HG03060 (cell line): ENCODE results near the gene SPAG9.
"Not testable (repeated sequence)": the region's sequence is repeated elsewhere in the genome, so short reads cannot be mapped to it uniquely, and the experiment has no call there.

ENCODE experiments used
- ATAC-seq: cut with Tn5 transposase; IDR thresholded peaks from one replicate; pipeline ENCODE4 v1.9.1; 2021; ENCODE audit warnings: low read depth, moderate number of reproducible peaks; ENCODE audit not compliant: unreplicated experiment

The SPAG9 gene

DNA sequence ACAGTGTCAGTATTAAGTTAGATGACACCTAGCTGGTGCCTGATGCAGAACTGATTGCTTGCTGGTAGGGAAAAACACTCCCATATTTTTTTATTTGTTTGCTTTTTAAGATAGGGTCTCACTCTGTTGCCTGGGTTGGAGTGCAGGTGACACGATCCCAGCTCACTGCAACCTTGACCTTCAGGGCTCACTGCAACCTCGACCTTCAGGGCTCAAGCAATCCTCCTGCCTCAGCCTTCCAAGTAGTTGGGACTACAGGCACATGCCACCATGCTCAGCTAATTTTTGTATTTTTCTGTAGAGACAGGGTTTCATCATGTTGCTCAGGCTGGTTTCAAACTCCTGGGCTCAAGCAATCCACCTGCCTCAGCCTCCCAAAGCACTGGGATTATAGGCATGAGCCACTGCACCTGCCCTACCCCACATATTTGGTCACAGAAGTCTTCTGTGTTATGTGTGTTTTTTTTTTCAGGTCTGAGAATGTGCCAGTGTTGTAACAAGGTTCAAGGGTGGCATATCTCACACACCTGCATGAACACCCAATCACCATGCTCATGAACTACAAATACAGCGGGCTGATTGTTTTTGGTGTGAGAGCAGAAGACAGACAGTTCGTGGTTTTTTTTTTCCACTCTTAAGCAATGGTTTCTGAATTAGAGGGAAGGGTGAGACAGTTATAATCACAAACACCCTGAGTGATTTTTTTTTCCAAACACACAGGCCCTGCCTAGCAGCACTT is 22.8 kb downstream of the SPAG9 start:
- no peak for ATAC-seq

DNA sequence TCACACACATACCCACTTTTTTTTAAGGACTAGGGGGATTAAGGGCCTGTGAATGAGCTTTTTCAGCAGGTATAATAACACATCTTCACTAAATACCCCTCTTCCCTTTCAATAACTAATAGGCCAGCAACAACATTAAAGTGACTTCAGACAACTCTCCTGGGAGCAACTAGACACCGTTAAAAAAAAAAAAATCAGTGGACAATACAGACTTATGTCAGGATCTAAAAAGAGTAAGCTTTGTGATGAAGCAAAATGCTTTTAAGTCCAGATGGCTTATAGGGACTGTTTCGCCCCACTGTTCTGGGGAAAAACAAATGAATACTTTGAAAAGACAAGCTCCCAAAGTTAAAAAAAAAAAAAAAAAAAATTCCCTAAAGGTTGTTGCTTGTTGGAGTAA is 29.0 kb downstream of the SPAG9 start:
- ATAC-seq: no peak

DNA sequence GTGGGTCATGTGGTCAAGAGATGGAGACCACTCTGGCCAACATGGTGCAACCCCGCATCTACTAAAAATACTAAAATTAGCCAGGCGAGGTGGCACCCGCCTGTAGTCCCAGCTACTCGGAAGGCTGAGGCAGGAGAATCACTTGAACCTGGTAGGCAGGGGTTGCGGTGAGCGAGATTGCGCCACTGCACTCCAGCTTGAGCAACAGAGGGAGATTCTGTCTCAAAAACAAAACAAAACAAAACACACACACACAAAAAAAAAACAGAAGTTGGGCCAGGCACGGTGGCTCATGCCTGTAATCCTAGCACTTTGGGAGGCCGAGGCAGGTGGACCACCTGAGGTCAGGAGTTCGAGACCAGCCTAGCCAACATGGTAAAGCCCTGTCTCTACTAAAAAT is 31.8 kb downstream of the SPAG9 start:
- not testable (repeated sequence) for ATAC-seq

DNA sequence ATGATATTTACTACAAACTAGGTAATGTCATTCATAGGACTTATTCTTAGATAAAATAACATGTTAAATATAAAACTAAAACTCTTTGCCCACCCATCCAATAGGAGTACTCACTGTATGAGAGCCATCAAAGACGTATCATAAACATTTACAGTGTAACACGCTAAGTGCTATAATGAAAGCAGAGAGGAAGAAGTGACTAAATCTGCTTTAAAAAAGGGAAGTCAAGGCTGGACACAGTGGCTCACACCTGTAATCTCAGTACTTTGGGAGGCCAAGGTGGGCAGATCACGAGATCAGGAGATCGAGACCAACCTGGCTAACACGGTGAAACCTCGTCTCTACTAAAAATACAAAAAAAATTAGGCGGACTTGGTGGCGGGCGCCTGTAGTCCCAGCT is 32.4 kb downstream of the SPAG9 start:
- ATAC-seq: no peak

DNA sequence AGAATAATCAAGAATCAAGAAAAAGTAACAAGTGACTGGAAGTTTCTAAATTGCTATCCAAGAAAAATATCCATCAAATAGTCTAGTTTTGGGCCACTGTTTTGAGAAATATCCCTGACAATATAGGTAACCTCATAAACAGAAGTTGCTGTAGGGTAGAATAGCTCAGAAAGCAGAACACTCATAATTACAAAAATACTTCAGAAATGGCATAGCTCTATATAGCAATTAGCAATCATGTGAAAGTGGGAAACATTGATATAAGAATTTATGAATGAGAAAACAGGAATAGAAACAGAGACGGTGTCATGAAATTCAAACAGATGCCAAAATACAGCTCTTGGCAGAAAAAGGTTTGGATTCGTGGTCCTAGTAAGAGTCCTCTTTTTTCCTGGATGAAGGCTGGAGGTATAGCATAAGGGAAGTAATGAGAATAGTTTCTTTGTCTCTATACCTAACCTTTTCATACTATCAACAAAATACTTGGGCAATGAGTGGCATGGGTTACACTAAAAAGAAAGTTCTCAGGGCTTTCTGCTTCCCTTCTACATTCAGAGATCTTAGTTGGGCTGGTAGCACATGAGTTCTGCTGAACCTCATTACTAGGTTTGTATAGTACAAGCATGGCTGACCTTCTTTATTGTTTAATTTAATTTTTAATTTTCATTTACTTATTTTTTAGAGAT is 33.5 kb downstream of the SPAG9 start:
- no peak for ATAC-seq

DNA sequence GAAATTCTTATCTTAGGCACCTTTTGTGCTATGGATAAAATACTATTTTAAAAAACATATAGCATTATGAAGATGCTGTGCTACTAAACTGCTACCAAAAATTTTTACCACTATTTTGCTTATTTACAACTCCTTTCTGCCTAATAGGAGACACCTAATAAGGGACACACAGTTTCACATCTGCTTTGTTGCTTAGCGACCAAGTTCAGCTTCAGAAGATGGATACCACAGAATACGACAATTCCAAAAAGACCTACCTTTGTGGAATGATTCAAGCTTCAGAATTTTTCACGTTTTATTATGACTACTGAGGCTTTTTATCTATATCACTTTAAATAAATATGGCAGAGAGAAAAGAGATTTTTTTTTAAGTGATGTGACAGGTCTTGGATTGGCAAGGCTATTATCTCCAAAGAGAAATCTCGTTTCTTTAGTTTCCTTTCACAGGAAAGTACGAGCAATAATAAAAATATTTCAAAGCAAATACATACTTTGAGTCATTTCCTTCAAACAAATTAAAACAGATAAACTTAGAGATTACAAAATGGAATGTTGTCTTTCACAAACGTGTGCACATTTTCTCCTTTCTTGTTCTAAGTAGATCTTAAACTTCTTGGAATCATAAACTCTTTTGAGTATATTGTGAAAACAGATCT is 35.4 kb downstream of the SPAG9 start:
- no peak for ATAC-seq

DNA sequence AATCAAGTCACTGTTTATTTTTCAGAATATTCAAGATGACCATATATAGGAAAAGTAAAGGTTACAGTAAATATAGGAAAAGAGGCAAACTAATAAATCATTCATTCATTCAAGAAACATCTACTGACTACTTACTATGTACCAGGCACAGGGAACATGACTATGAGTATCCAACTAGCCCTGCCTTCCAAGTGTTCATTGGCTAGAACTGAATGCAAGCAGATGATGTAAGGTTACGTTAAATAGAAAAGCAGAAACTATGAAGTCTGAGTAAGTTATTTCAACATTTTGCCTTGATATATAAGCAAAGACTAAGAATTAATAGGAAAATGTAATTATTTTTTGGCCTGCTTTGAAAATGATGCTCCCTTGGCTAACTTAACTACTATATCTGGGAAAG is 36.7 kb downstream of the SPAG9 start:
- no peak for ATAC-seq

DNA sequence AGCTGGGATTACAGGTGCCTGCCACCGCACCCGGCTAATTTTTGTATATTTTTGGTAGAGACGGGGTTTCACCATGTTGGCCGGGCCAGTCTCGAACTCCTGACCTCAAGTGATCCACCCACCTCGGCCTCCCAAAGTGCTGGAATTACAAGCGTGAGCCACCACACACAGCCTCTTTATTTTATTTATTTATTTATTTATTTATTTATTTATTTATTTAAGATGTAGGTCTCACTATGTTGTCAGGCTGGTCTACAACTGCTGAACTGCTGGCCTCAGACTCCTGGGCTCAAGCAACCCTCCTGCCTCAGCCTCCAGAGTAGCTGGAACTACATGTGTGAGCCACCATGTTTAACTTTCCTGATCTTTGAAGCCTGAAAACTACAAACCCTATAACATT is 37.3 kb downstream of the SPAG9 start:
- ATAC-seq: not testable (repeated sequence)

DNA sequence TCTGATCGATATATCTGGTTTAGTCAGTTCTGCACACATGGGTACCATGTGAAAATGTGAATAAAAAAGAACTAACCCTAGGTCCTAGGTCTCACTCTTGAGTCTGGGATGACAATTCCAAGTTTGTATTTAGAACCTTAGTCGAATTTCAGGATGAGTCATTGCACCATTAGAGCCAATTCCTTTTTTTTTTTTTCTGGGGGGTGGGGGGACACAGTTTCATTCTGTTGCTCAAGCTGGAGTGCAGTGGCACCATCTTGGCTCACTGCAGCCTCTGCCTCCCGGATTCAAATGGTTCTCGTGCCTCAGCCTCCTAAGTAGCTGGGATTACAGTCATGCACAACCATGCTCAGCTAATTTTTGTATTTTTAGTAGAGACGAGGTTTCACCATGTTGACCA is 41.6 kb downstream of the SPAG9 start:
- no peak for ATAC-seq

DNA sequence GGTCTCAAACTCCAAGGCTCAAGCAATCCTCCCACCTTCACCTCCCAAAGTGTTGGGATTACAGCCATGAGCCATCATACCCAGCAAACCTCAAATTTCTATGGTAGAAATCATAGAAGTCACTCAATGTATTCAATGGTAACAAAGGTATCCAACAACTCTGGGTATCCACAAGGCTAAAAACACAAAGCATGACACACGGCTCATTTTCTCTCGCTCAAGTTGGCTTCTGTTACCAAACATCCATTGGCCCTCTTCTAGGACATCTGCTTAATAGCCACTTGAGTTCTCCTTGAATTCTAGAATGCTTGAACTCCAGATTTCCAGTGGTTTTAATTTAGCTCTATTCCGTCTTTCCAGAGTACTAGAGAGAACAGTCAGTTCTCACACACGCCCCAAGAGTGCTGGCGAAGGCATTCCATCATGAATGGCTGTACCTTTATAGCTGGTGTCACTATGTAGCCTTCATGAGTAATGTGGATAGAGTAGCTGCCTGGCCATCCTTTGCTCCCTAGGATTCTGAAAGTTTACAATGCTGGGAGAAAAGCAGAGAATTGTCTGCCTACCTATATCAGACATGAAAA is 42.6 kb downstream of the SPAG9 start:
- ATAC-seq: no peak

DNA sequence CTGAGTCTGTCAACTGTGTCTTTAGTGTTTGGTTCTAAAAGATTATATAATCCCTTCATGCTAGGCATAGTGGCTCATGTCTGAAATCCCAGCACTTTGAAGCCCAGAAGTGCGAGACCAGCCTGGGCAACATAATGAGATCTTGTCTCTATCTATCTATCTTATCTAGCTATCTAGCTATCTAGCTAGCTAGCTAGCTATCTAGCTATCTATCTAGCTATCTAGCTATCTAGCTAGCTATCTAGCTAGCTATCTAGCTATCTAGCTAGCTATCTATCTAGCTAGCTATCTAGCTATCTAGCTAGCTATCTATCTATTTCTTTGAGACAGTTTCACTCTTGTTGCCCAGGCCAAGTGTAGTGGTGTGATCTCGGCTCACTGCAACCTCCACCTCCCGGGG is 43.8 kb downstream of the SPAG9 start:
- ATAC-seq: no peak

DNA sequence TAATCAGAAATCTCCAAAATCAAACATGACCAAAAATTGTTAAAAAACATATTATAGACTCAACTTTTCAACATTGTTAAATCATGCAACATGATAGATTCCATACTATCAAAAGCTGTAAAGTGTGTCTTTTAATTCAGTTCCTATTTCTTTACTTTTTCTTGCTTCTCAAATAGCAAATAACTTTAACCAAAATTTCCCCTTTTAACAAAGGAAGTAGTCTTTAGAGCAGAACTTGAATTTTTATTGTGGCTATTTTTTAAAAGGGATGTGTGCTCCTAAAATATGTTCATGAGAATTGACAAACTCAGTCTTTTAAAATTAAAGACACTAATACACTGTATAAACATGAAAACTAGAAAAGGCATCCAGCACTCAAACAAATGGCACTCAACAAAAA is 49.1 kb downstream of the SPAG9 start:
- ATAC-seq: no peak

DNA sequence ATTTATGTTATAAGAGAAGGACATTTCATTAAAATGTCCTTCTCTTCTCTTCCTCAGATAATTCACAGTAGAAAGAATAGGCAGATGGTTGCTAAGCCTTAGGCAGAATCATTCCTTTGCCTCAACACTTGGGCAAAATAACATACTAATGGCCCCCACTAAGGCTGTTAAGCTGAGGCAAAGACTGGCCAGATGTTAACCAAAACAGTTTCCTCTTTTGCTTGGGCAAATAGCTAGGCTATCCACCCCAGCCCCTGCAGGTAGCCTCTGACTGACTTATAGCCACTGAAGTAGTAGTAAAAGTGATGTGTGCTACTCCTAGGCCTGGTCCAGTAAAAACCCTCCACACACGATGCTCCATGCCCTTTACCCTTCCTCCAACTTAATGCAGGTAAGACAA is 55.2 kb downstream of the SPAG9 start:
- no peak for ATAC-seq

DNA sequence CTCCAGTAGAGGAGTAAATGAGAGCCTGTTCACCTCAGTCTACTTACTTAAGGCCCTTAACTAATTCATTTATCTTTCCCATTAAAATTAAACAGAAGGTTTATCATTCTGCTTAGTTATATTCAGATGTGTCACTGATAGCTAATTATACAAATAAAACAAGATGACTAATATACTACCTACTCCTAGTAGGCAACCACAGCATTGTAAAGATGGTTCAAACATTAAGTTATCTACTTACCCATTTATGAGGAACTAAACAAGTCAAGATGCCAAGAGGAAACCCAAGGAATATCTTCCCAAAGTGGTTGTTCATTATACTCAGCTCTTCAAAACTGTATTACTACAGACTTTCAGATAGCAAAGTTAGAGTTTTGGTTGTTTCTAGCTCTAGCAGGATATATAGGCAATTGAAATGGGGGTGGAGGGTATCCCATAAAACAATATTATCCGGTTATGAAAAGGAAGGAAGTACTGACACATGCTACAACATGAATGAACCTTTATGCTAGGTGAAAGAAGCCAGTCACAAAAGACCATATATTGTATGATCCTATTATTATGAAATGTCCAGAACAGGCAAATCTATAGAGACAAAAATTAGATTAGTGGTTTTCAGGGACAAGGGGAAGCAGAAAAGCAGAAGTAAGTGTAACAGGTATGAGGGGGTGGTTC is 56.5 kb downstream of the SPAG9 start:
- ATAC-seq: no peak

DNA sequence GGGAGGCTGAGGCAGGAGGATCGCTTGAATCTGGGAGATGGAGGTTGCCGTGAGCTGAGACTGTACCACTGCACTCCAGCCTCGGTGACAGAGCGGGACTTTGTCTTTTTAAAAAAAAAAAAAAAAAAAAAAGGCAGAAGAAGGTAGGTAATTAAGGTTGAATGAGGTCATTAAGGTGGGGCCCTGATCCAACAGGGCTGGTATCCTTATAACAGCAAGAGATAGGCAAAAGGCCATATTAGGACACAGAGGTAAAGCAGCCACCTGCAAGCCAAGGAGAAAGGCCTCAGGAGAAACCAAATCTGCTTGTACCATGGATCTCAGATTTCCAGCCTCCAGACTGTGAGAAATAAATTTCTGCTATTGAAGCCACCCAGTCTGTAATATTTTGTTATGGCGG is 60.3 kb downstream of the SPAG9 start:
- ATAC-seq: no peak

DNA sequence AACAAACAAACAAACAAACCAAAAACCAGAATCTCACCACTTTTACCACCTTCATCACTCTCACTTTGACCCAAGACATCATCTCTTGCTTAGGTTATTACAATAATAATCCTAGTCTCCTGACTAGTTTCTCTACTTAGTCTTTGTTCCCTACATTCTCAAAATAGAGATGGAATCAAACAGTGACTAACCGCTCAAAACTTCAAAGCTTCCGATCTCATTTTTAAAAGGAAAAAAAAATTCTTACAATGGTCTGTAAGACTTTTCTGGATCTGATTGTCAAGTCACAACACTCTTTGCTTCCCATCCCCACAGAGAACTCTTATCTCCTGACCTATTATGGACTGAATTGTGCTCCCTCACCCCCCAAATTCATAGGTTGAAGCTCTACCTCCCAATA is 60.9 kb downstream of the SPAG9 start:
- ATAC-seq: no peak

DNA sequence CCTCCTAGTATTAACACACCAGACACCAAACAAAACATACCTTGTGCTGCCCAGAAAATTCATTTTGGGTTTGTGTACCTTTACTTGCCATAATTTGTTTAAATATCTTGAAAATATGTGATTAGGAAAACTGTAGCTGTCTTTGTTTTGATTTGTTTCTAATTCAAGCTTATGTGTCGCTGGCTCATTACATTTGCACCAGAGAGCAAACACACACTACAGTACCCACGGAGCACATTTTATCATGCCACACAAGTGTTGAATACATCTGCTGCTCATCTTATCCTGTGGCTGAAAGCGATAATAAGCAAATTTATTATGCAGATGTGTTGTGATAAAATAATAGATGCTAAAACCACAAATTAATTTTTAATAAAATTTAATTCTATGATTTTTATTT is 63.1 kb downstream of the SPAG9 start:
- no peak for ATAC-seq

DNA sequence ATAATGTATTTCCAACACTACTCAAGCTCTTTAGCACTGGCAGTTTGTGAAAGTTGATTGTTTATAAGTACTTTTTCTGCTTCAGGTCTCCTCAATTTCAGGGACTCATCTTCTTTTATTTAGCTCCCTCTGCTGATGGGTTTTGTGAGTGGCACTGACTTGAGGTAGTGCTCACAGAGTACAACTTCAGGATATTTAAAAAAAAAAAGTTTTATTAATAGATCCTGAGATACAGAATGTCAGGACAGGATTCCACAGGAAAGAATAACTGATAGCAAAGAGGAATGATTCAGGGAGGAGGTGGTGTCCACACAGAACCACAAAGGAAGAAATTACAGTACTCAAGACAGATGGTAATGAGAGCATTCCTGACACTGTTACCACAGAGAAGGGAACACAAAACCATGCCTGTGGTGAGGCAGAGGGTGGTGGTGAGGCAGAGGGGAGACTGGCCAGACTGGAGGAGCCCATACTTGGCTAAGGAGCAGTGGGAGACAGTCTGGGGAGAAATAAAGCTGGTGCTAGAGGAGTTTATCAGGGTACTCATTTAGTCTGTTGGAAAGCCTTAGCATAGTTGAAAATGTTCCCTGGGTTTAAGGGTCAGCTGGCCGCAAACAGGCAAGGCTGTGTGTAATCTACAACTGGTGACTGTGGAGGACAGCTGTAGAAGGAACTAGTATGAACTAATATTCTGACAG is 63.7 kb downstream of the SPAG9 start:
- ATAC-seq: no peak

DNA sequence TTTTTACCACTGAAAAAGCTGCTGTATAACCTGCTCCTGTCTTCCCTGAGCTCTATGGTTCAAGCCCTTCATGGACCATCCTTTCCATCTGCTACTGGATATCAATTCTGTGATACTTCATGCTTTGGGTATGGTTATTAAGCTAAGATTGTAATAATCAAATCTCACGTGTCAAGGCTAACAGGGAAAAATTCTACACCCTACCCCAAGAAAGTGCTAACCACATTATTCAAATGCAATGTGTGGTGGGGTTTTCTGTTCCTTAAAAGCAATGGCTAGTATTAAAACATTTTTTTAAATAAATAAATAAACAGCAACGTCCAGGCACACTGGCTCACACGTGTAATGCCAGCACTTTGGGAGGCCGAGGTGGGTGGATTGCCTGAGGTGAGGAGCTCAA is 65.9 kb downstream of the SPAG9 start:
- ATAC-seq: no peak

DNA sequence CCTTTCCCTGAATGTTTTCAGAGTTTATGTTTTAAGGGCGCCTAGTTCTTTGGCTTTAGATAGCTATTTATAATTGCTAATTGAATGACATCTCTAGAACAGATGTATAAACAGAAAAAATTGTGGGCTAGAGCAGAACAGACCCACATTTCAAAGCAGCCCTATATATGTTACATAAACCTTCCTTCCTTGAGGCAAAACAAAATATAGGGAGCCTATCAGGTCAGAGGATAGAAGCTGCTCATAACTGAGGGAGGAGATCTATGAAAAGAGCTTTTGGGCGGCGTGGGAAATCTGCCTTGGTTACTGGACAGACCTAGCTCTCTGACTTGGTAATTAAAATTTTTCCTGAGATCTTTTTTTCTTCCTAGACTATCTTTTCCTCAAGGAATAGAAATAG is 68.4 kb downstream of the SPAG9 start:
- no peak for ATAC-seq
